GM19035 (cell line): ENCODE results near the gene ASB4.
A peak's percentile ranks its signal among the peaks of the same experiment; 100 is the strongest.
"Not testable (repeated sequence)": the region's sequence is repeated elsewhere in the genome, so short reads cannot be mapped to it uniquely, and the experiment has no call there.

Experiments
- ATAC-seq: cut with Tn5 transposase; IDR thresholded peaks from one replicate; pipeline ENCODE4 v1.9.1; 2021; ENCODE audit not compliant: unreplicated experiment

The ASB4 gene

GRCh38 chr7:95478272-95479037 is 7.3 kb upstream of the ASB4 start:
- no peak for ATAC-seq

GRCh38 chr7:95479992-95480624 is 5.6 kb upstream of the ASB4 start:
- ATAC-seq: no peak

GRCh38 chr7:95481271-95482165 is 4.2 kb upstream of the ASB4 start:
- no peak for ATAC-seq

- no peak for ATAC-seq
These were observed 3.3 kb upstream of the ASB4 start for GRCh38 chr7:95482424-95482823.

GRCh38 chr7:95490231-95490762 is 4.6 kb downstream of the ASB4 start:
- no peak for ATAC-seq

- ATAC-seq: no peak
These were observed 5.5 kb downstream of the ASB4 start for GRCh38 chr7:95491201-95491600.

GRCh38 chr7:95491634-95492314 is 6.0 kb downstream of the ASB4 start:
- no peak for ATAC-seq

- no peak for ATAC-seq
These were observed 7.5 kb downstream of the ASB4 start for GRCh38 chr7:95493247-95493646.

- no peak for ATAC-seq
These were observed 8.1 kb downstream of the ASB4 start for GRCh38 chr7:95493844-95494243.

- peak; percentile 95 for ATAC-seq
These were observed 15.6 kb downstream of the ASB4 start for GRCh38 chr7:95501261-95501832.

GRCh38 chr7:95502403-95502802 is 16.7 kb downstream of the ASB4 start:
- no peak for ATAC-seq

- no peak for ATAC-seq
These were observed 17.8 kb downstream of the ASB4 start for GRCh38 chr7:95503271-95504131.

GRCh38 chr7:95504132-95504588 is 18.4 kb downstream of the ASB4 start:
- ATAC-seq: not testable (repeated sequence)

GRCh38 chr7:95508780-95509179 is 23.0 kb downstream of the ASB4 start:
- no peak for ATAC-seq

GRCh38 chr7:95509199-95509598 is 23.5 kb downstream of the ASB4 start:
- ATAC-seq: no peak

GRCh38 chr7:95511716-95512260 is 26.0 kb downstream of the ASB4 start:
- ATAC-seq: peak; percentile 97

- ATAC-seq: peak; percentile 76
These were observed 31.7 kb downstream of the ASB4 start for GRCh38 chr7:95517458-95517857.

- peak; percentile 23 for ATAC-seq
These were observed 32.1 kb downstream of the ASB4 start for GRCh38 chr7:95517870-95518269.

- ATAC-seq: no peak
These were observed 34.4 kb downstream of the ASB4 start for GRCh38 chr7:95520136-95520535.
